Type B pancreatic cell (in vitro differentiated cells): ENCODE data around the gene ELOVL5. TPM values are rescaled to one million over a fixed set of nuclear protein-coding genes. Genes with fewer than 3 reads are reported as not detected.
A peak's percentile ranks its signal among the peaks of the same experiment; 100 is the strongest.

Experiments used
- DNase-seq: peaks from one replicate; pipeline ENCODE4 v3.0.0; 2021; ENCODE audit warnings: mixed read lengths; ENCODE audit not compliant: unreplicated experiment; ENCODE audit errors: extremely low spot score
- H3K27ac Mint-ChIP-seq: 2 replicates; pipeline ENCODE4 v1.8.0; 2021; ENCODE audit warnings: mild to moderate bottlenecking, mixed read lengths
- H3K27me3 Mint-ChIP-seq: 2 replicates; pipeline ENCODE4 v1.8.0; 2021; ENCODE audit warnings: mixed read lengths
- H3K36me3 Mint-ChIP-seq: 2 replicates; pipeline ENCODE4 v1.8.0; 2021; ENCODE audit warnings: mixed read lengths
- H3K4me1 Mint-ChIP-seq: one replicate; pipeline ENCODE4 v1.8.0; 2021; ENCODE audit warnings: mixed read lengths; ENCODE audit not compliant: unreplicated experiment
- H3K4me3 Mint-ChIP-seq: 2 replicates; pipeline ENCODE4 v1.8.0; 2021; ENCODE audit warnings: mild to moderate bottlenecking, mixed read lengths
- H3K9me3 Mint-ChIP-seq: 2 replicates; pipeline ENCODE4 v1.8.0; 2021; ENCODE audit warnings: mixed read lengths
- CTCF ChIP-seq: fragments of 200-600 bp; sonication (generic); conservative IDR thresholded peaks from 2 replicates; pipeline ENCODE4 v1.5.0; 2021; ENCODE audit warnings: antibody characterized with exemption, mild to moderate bottlenecking
- total RNA-seq: library from RNA; stranded (reverse); gene quantifications from 2 replicates; pipeline ENCODE4 v1.2.1, GENCODE V29; 2021; ENCODE audit warnings: low replicate concordance

Gene ELOVL5
- total RNA-seq, 1 donor from 2014 or later, result 103 TPM

GRCh38 chr6:53366128-53366641 is 17.4 kb upstream of the ELOVL5 start:
- peaks cover 4% of the 10 kb centered on the region for H3K9me3 Mint-ChIP-seq
- H3K27me3 Mint-ChIP-seq, result no peaks in the 10 kb centered on the region
- TF ChIP-seq CTCF, result no peak
- H3K4me1 Mint-ChIP-seq, result peaks cover 11% of the 10 kb centered on the region
- H3K36me3 Mint-ChIP-seq, result peaks cover 2% of the 10 kb centered on the region
- H3K4me3 Mint-ChIP-seq, result no peak overlapping the region
- DNase-seq, result no peak
- no peak overlapping the region for H3K27ac Mint-ChIP-seq

GRCh38 chr6:53363341-53364079 is 14.8 kb upstream of the ELOVL5 start:
- no peak for TF ChIP-seq CTCF
- Mint-ChIP-seq H3K27ac (no peak overlapping the region), H3K4me3 (no peak overlapping the region), H3K36me3 (peaks cover 3% of the 10 kb centered on the region), H3K9me3 (peaks cover 4% of the 10 kb centered on the region), H3K4me1 (peaks cover 18% of the 10 kb centered on the region), H3K27me3 (no peaks in the 10 kb centered on the region)
- no peak for DNase-seq

GRCh38 chr6:53361549-53362031 is 12.8 kb upstream of the ELOVL5 start:
- TF ChIP-seq CTCF, result no peak
- H3K4me3 Mint-ChIP-seq, result no peak overlapping the region

DNA sequence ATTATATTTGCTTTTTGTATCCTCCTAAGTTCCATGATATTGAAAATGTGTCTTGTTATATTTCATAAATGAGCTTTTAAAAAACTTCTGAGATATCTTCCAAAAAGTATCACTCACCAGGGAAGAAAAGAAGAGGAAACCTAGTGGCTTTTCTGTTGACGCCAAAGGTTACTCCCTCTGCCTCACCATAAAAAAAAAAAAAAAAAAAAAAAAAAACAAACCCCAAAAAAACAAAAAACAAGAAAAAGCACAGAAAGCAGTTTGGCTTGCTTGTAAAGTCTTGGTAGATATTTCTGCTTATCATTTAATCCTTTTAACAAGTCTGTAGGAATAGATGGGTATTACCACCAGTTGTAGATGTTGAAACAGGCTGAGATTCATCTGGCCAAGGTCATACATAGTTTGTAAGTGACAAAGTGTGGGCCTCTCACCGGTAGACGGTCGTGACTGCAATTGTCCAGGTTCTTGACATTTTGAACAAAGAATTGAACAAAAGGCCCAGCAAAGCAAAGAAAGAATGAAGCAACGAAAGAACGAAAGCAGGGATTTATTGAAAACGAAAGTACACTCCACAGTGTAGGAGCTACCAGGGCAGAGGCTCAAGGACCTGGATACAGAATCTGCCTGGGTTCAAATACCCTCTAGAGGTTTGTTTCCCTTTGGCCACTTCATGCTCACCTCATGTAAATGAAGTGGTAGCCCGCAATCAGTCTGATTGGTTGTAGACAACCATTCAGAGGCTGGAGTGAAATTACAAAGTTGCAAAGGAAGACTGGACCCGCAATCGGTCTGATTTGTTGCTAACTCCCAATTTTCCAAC is 11.6 kb upstream of the ELOVL5 start:
- no peak for DNase-seq
- Mint-ChIP-seq H3K4me3 (peak overlapping the region; percentile 86), H3K9me3 (no peaks in the 10 kb centered on the region), H3K27ac (peak overlapping the region; percentile 97), H3K27me3 (no peaks in the 10 kb centered on the region), H3K4me1 (peaks cover 21% of the 10 kb centered on the region), H3K36me3 (peaks cover 3% of the 10 kb centered on the region)
- TF ChIP-seq CTCF, result no peak

More at GRCh38 chr6:53361549-53362031, 12.8 kb upstream of the ELOVL5 start:
- no peaks in the 10 kb centered on the region for H3K27me3 Mint-ChIP-seq
- peaks cover 3% of the 10 kb centered on the region for H3K36me3 Mint-ChIP-seq
- H3K9me3 Mint-ChIP-seq, result no peaks in the 10 kb centered on the region
- peaks cover 21% of the 10 kb centered on the region for H3K4me1 Mint-ChIP-seq
- peak overlapping the region; percentile 42 for H3K27ac Mint-ChIP-seq
- no peak for DNase-seq

DNA sequence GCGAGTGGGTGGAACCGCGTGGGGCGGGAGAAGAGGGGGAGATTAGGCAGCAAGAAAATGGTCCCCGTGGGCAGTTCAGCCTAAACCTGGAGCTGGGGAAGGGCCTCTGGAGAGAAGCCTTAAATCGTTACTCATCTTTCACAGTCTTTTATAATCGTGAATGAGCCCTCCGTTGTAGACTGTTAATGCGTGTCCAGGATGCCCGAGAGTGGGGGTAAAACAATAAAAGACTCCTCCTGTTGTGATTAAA is 11.0 kb upstream of the ELOVL5 start:
- TF ChIP-seq CTCF, result no peak
- Mint-ChIP-seq H3K4me3 (peak overlapping the region; percentile 86), H3K36me3 (peaks cover 3% of the 10 kb centered on the region), H3K27me3 (no peaks in the 10 kb centered on the region), H3K9me3 (no peaks in the 10 kb centered on the region), H3K4me1 (peaks cover 21% of the 10 kb centered on the region), H3K27ac (peak overlapping the region; percentile 97)
- no peak for DNase-seq
